Stimulated activated CD4-positive, alpha-beta T cell treated with anti-CD3 and anti-CD28 coated beads, Interleukin-2, amount 100 ng/mL, for 48 hours (primary cell): Measurements from ENCODE around the gene ERVFRD-1.
"Not testable (repeated sequence)": the region's sequence is repeated elsewhere in the genome, so short reads cannot be mapped to it uniquely, and the experiment has no call there.

Source experiments
- DNase-seq, 2 donors: peaks; one replicate each; pipeline ENCODE4 v3.0.0-alpha.2; 2020

ERVFRD-1 gene

DNA sequence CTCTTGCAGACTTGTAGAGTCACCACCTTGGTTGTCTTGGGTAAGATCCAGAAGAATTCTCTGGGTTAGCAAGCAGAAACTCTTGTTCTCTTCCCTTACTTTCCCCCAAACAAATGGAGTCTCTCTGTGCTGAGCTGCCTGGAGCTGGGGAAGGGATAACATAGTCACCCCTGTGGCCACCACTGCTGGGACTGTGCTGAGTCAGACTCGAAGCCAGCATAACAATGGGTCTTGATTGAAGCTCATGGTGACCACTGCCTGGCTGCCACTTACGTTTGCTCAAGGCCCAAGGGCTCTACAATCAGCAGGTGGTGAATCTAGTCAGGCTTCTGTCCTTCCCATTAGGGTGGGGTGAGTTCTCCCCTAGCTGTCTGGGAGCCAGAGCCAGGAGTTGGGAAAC is 15.4 kb upstream of the ERVFRD-1 start:
- DNase-seq, result no peak

DNA sequence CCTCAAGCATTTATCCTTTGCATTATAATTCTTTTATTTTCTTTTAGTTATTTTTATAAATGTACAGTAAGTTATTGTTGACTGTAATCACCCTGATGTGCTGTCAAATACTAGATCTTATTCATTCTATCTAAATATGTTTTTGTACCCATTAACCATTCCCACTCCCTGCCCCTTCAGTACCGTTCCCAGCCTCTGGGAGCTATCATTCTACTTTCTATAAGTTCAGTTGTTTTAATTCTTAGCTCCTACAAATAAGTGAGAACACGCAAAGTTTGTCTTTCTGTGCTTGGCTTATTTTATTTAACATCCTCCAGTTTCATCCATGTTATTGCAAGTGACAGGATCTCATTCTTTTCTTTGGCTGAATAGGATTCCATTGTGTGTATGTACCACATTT is 12.5 kb upstream of the ERVFRD-1 start:
- no peak for DNase-seq

DNA sequence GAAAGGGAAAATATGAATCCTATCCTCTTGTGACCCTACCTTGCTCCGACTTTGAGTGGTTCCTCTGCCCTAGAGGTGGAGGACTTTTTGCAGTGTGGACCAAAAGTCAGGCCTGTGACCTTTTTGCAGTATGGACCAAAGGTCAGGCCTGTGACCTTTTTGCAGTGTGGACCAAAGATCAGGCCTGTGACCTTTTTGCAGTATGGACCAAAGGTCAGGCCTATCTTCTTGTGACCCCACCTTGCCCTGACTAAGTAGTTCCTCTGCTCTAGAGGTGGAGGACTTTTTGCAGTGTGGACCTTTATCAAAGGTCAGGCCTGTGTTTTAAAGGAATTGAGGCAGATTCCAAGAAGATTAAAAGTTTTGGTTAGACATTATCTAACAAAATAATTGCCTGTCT is 10.9 kb upstream of the ERVFRD-1 start:
- no peak for DNase-seq

DNA sequence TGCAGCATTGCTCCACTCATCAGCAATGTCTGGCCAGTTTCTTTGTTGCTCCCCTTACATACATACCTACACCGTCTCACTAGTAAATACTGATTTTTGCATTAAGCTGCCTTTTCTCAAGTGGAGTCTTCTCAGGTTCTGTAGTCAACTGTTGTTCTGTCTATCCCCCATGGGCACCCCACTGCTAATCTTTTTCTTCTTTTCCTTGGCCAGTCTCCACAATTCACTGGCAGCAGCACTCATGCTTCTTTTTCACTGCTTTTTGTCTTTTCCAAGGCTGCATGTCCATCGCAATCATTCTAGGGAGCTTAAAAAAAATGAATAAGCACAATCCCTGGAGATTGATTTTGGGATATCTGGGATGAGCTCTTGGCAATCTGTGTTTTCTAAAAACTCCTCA is 10.3 kb upstream of the ERVFRD-1 start:
- no peak for DNase-seq

DNA sequence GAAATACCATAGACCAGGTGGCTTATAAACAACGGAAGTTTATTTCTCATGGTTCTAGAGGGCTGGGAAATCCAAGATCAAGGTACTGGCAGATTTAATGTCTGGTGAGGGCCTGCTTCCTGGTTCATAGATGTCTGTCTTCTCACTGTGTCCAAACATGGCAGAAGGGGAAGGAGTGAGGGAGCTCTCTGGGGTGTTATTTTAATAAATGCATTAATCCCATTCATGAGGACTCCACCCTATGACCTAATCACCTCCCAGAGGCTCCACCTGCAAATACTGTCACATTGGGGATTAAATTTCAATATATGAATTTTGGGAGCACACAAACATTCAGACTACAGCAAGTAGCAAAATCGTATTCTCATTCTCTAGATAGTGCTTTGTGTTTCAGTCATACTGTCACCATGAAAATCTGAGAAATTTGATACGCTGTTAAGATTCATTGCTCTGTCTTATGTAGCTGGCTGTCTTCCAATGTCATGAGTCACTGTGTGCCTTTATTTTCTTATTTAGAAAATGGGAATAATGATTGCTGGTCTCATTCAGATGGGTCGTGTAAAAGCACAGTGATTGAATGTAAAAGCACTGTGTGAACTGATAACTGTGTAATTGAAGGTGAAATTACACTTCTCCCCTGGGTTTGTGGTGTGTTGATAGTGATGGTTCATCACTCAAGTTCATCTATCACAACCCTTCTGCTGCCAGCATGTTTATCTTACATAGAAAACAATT is 8.9 kb upstream of the ERVFRD-1 start:
- no peak for DNase-seq

DNA sequence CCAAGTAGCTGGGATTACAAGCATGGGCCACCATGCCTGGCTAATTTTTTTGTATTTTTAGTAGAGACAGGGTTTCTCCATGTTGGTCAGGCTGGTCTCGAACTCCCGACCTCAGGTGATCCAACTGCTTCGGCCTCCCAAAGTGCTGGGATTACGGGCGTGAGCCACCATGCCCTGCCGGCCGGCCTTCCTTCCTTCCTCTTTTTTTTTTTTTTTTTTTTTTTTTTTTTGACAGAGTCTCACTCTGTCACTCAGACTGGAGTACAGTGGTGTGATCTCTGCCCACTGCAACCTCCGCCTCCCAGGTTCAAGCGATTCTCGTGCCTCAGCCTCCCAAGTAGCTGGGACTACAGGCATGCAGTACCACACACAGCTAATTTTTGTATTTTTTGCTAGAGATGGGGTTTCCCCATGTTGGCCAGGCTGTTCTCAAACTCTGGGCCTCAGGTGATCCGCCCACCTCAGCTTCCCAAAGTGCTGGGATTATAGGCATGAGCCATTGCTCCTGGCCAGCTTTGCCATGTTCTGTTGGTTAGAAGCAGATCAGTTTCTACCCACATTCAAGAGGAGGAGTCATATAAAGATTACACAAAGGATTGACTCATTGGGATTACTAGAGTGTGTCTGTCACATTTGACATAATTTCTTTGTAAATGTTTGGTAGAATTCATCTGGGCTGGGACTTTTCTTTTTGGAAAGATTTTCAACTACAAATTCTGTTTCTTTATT is 4.4 kb upstream of the ERVFRD-1 start:
- DNase-seq, result not testable (repeated sequence)

DNA sequence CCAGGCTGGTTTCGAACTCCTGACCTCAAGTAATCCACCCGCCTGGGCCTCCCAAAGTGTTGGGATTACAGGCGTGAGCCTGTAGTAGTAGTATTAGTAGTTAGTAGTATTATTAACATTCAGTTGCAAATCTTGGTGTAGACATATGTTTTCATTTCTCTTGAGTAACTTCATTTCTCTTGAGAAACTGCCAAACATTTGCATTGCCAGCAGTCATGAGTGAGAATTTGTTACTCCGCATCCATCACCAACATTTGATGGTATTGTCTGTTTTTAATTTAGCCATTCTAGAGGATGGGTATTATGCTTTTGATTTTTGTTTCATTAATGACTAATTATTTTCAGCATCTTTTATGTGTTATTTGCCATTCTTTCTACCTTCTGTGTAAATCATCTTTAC is 1.5 kb upstream of the ERVFRD-1 start:
- DNase-seq, result no peak

DNA sequence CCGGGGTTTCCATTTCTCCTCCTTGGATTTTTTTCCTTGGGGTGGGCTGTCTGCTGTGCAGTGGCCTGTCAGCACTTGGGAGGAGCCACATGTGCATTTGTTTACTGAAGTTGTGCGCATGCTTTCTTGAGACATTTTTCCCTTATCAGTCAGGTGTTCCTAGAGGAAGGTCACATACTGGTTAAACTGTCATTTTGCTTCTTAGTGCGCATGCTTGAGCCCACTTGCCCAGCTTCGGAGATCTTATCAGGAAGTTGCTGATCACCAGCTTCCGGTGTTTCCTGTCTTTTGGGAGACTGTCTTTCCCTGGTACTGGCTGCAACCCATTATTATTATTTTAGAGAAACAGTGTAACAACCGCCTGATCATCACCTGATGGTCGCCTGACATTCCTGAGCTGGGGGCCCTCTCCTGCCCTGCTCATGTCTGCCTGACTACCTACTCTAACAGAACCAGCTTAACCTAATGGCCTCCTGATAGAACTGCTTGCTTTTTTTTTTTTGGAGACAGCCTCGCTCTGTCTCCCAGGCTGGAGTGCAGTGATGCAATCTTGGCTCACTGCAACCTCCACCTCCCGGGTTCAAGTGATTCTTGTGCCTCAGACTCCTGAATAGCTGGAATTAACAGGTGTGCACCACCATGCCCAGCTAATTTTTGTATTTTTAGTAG is 378 bp upstream of the ERVFRD-1 start:
- DNase-seq, result no peak

DNA sequence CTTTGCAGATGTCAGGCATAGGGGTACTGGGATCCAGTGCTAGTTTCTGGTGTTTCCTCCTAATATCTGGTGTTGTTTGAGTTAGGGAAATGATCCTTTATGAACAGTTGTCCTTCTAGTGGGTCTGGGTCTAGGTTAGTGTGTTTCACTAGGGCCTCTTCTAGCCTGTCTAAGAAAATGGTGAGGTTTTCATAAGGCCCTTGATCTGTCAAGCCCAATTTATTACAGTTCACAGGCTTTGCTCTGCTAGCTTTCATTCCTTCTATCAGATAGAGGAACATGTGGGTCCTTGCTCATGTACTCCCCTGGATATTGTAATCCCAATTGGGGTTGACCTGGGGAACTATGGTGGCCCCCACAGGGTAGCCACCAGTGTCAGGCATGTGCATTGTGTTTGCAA is 2.8 kb downstream of the ERVFRD-1 start:
- DNase-seq, result no peak

DNA sequence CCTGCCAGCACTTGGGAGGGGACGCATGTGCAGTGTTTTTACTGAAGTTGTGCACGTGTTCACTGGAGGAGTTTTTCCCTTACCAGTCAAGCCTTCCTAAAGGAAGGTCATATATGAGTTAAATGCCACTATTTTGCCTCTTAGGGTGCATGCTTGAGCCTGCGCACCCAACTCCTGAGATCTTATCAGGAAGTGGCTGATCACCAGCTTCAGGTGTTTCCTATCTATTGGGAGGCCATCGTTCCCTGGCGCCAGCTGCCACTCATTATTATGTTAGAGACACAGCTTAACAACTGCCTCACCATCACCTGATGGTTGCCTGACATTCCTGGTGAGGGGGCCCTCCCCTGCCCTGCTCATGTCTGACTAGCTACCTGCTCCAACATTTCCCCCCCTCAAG is 8.5 kb downstream of the ERVFRD-1 start:
- no peak for DNase-seq

DNA sequence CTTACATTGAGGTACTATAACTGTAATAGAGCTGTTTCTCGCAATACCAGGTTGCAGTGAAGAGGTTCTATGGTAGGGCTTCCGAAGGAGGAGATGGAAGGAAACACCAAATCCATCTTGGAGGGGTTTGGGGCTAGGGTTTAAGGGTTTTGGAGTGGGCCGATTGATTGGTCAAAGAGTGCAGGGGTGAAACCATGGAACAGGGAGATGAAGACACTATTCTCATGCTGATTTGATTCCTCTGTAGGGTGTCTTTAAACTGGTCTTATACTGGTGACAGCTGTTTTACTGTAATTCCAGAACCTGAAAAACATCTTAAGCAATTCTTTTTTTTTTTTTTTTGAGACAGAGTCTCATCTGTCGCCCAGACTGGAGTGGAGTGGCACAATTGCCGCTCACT is 10.1 kb downstream of the ERVFRD-1 start:
- no peak for DNase-seq

DNA sequence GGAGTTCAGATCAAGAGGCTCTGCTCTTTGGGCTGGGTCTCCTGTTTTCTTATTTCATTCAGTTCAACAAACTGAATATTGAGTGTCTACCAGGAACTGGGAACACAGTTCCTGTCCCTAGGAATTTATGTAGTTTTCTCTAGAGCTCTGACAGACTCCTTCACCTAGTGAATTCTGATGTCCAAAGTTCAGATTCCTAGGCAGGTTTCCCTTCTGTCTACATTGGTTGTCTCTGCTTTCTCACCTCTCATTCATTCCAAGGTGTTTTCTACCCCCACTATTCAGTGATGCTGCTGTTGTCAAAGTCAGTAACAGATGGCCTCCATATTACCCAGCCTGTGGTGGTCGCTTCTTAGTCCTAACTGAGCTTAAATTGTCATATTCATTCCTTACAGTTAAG is 13.5 kb downstream of the ERVFRD-1 start:
- no peak for DNase-seq

DNA sequence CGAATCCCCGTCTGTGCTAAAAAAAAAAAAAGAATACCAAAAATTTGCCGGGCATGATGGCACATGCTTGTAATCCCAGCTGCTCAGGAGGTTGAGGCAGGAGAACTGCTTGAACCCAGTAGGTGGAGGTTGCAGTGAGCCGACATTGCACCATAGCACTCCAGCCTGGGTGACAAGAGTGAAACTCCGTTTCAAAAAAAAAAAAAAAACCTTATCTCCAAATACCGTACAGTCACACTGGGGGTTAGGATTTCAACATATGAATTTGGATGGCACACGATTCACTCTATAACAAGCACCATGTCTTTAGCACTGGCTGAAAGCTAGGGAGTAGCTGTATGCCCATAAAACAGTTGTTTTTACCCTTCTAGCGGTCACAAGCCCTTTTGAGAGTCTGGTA is 14.0 kb downstream of the ERVFRD-1 start:
- no peak for DNase-seq

DNA sequence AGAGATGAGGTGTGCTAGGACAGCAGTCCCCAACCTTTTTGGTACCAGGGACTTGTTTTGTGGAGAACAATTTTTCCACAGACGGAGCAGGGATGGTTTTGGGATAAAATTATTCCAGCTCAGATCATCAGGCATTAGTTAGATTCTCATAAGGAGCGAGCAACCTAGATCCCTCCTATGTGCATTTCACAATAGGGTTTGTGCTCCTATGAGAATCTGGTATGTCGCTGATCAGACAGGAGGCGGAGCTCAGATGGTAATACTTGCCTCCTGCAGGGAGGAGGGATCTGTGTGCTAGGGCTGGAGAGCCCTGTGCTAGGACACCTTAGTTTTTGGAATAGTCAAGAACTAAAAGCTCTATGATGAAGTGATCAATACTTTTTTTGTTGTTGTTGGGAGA is 15.4 kb downstream of the ERVFRD-1 start:
- peak in 1 of 2 donors; percentile 13 for DNase-seq

DNA sequence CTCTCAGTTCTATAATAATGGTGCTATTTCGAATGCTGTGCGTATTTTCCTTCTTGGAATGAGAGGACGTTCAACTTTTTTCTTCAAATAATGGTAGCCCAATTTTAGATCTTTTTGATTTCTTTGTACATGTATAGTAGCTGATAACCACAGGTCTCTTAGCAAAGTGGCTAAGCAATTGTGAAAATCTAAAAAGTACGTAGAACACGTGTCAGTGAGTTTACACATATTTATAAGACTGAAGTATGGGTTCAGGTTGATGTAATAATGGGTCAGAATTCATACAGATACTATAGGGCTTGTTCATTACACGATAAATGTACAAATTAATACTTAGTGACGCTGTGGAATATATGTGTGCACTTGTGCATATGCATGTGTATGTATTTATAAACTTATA is 16.6 kb downstream of the ERVFRD-1 start:
- no peak for DNase-seq

DNA sequence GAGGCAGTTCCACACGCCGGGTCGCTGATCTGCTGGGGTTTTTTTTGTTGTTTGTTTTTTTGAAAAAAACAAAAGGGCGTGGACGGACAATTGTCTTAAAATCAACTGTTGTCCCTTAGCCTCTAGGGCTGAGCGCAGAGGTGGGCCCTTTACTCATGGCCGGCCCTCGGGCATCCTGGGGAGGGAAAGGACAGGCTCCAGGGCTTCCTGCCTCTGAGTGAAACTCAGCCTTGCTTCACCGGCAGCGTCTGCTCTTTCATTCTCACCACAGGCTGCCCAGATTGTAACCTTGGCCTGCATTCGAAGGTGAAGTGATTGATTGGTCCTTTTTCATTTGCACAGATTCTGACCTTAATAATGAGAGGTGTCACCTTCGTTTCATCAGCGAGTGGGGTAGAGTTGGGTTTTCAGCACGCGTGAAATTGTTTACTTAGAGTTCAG is 17.1 kb downstream of the ERVFRD-1 start:
- DNase-seq, result peak; percentile 31 to 33

DNA sequence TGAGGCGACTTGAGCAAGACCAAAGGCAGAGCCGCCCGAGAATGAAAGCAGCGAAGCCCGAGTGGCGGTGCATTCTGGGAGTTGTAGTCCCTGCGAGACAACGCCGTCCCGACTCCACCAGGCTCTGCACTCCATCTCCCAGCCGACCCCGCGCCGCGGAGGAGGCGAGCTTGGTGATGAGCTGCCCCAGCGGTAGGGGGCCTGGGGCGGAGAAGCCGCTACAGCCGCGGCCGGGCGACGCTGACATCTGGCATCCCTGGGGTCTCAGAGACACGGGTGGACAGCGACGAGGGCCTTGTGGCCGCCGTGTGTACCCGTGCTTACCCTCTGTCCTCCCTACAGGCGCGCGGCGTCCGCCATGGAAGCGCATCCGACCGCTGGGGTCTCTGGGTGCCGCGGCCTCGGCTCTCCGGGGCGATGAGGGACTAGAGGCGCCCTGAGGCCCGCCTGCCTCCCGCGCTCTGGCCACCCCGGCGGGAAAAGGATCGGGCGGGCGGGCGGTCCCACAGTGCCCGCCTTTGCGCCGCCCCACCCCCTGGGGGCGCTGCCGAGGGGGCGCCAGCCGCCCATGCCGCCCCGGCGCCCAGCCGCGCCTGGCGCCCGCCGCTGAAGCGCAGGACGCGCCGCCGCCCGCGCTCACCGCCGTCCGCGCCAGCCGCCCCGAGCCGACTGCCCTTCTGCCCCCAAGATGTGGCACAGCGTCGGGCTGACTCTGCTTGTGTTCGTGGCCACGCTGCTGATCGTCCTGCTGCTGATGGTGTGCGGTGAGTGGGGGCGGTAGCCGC is 17.7 kb downstream of the ERVFRD-1 start, which contains the start of gene SMIM13:
Gene SMIM13, plus strand, starts transcription at position 209 of the 785 bp plus-strand sequence. Its CDS starts 480 bp downstream, at position 689.
- DNase-seq, result peak; percentile 91

DNA sequence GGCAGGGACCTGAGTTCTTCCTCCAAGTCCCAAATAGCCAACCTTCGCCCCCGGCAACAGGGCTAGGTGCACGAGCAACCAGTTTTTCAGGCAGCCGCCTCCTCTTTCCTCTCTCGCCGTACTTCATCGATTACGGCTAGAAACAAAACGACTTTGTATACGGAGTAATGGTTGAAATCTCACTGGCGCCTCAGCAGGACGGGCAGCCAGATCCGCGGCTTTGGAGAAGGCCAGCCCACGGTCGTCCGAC is 18.2 kb downstream of the ERVFRD-1 start:
- DNase-seq, result no peak

DNA sequence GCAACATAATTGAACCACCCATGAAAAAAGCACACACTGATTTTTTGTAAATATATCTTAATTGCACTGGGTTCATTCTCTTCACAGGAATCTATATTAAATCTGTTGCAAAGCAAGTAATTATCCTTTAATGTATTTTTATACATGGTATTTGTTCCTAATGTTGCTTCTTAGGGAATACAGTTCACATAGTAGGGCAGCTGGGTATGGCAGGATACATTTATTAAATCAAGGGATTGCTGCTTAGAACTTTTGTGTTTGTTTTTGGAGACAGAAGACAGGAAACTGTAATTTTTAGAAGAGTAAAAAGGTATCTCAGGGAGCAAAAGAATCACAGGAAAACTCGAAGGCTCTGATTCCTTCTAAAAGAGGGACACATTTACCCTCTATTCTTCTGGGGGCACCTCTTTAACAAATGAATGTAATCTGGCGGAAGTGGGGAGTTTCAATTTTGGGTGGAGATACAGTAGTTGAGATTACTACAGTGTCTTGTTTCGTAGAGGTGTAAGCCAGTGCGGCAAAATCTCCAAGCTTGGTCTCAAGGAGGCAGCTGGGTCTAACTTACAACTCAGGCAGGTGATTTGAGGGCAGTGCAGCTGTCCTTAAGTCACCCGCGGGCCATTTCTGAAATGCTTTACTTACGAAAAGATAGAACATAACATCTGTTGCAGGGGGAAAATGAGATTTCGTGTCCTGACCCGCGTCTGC is 18.7 kb downstream of the ERVFRD-1 start:
- peak in 1 of 2 donors; percentile 24 for DNase-seq

DNA sequence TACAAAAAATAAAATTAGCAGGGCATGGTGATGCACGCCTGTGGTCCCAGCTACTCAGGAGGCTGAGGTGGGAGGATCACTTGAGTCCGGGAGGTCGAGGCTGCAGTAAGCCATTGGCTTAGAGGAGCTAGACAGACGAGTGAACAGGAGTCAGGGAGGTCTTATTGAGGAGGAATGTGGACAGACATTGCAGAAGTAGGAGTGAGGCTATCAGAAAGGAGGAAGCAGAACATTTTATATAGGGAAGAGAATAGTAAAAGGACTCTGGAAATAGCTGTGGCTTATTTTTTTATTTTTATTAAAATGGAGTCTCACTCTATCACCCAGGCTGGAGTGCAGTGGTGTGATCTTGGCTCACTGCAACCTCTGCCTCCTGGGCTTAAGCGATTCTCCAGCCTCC is 20.4 kb downstream of the ERVFRD-1 start:
- not testable (repeated sequence) for DNase-seq

DNA sequence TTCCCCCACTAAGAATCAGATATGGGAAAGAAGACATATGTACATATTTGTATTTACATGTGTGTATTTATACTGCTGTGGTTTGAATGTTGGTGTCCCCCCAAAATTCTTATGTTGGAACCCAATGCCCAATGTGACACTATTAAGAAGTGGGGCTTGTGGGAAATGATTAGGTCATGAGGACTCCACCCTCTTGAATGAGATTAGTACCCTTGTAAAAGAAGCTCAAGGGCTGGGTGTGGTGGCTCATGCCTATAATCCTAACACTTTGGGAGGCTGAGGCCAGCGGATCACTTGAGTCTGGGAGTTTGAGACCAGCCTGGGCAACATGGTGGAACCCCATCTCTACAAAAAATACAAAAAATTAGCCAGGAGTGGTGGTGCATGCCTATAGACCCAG is 21.8 kb downstream of the ERVFRD-1 start:
- DNase-seq, result no peak

DNA sequence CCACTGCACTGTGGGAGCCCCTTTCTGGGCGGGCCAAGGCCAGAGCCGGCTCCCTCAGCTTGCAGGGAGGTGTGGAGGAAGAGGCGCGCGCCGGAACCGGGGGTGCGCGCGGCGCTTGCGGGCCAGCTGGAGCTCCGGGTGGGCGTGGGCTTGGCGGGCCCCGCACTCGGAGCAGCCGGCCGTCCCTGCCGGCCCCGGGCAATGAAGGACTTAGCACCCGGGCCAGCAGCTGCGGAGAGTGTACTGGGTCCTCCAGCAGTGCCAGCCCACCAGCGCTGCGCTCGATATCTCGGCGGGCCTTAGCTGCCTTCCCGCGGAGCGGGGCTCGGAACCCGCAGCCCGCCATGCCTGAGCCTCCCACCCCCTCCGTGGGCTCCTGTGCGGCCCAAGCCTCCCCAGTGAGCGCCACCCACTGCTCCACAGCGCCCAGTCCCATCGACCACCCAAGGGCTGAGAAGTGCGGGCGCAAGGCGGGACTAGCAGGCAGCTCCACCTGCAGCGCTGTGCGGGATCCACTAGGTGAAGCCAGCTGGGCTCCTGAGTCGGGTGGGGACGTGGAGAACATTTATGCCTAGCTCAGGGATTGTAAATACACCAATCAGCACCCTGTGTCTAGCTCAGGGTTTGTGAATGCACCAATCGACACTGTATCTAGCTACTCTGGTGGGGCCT is 24.2 kb downstream of the ERVFRD-1 start:
- not testable (repeated sequence) for DNase-seq
